ENCODE measurements around the gene PPM1L. TPM values are rescaled to one million over a fixed set of nuclear protein-coding genes. Genes with fewer than 3 reads are reported as not detected.

Gene PPM1L
- total and polyA plus RNA-seq, 9 donors: 2.2 to 12.1 (median 10.2) TPM

- Histone ChIP-seq H3K4me3 (peak overlapping the region; percentile 59), H3K27me3 (no peaks in the 10 kb centered on the region), H3K27ac (peak overlapping the region; percentile 79 to 90), H3K9me3 (no peaks in the 10 kb centered on the region), H3K36me3 (no peaks in the 10 kb centered on the region), H3K4me1 (ENCODE audit: insufficient read depth) (peaks cover 6% of the 10 kb centered on the region)
- WGBS, 3 donors: 0 to 1% (median 0%) methylated on average over 63 to 85 of the region's 85 CpGs
- no peak for TF ChIP-seq CTCF (IDR thresholded peaks at IDR 0.05)
- TF ChIP-seq EP300 (IDR thresholded peaks at IDR 0.05): no peak
- peak; percentile 48 for TF ChIP-seq POLR2A (IDR thresholded peaks at IDR 0.05)
- intact Hi-C loops (cut with DNase I): loop anchor here in 2 of 4 donors (10.0 kb wide), 1 partner anchor 190 kb away; the partner anchor contains the start of gene KPNA4 (in 2 of the 2)
- peak; percentile 92 to 95 (median 92) for DNase-seq
Measured at GRCh38 chr3:160754855-160755747, 930 bp upstream of the PPM1L start.

- 35 to 40% (median 37%) methylated on average over 20 of the region's 20 CpGs for WGBS, 3 donors
- TF ChIP-seq EP300 (IDR thresholded peaks at IDR 0.05) (no peak), CTCF (IDR thresholded peaks at IDR 0.05) (no peak), POLR2A (IDR thresholded peaks at IDR 0.05) (no peak)
- peak in 4 of 5 donors; percentile 7 to 34 (median 16) for DNase-seq
- H3K9me3 ChIP-seq: no peaks in the 10 kb centered on the region
- peaks cover 6% of the 10 kb centered on the region for H3K4me1 ChIP-seq (ENCODE audit: insufficient read depth)
- peak overlapping the region; percentile 59 for H3K4me3 ChIP-seq
- no peaks in the 10 kb centered on the region for H3K27me3 ChIP-seq
- no peak overlapping the region for H3K27ac ChIP-seq
- no peaks in the 10 kb centered on the region for H3K36me3 ChIP-seq
- intact Hi-C loops (cut with DNase I): loop anchor here in 2 of 4 donors (10.0 kb wide), 1 partner anchor 193 kb away; the partner anchor contains the start of gene KPNA4 (in 2 of the 2)
Measured at GRCh38 chr3:160757233-160758106, 1.4 kb downstream of the PPM1L start.

GRCh38 chr3:160758929-160759577, 3.0 kb downstream of the PPM1L start:
- intact Hi-C loops (cut with DNase I): loop anchor here in 2 of 4 donors (10.0 kb wide), 1 partner anchor 194 kb away; the partner anchor contains the start of gene KPNA4 (in 2 of the 2)
- TF ChIP-seq POLR2A (IDR thresholded peaks at IDR 0.05) (no peak), CTCF (IDR thresholded peaks at IDR 0.05) (no peak)
- Histone ChIP-seq H3K36me3 (no peaks in the 10 kb centered on the region), H3K4me3 (no peak overlapping the region), H3K27ac (no peak overlapping the region), H3K9me3 (no peaks in the 10 kb centered on the region), H3K4me1 (ENCODE audit: insufficient read depth) (peaks cover 6% of the 10 kb centered on the region), H3K27me3 (no peaks in the 10 kb centered on the region)
- WGBS, 3 donors: 77 to 92% (median 86%) methylated on average over 3 of the region's 3 CpGs
- DNase-seq: no peak

GRCh38 chr3:160763073-160763472, 7.0 kb downstream of the PPM1L start:
- no peaks in the 10 kb centered on the region for H3K9me3 ChIP-seq
- 93 to 98% (median 97%) methylated on average over 1 of the region's 1 CpG for WGBS, 3 donors
- H3K36me3 ChIP-seq: no peaks in the 10 kb centered on the region
- H3K4me3 ChIP-seq: no peak overlapping the region
- no peaks in the 10 kb centered on the region for H3K4me1 ChIP-seq (ENCODE audit: insufficient read depth)
- H3K27ac ChIP-seq: no peak overlapping the region
- H3K27me3 ChIP-seq: no peaks in the 10 kb centered on the region
- no peak for TF ChIP-seq POLR2A (IDR thresholded peaks at IDR 0.05)
- intact Hi-C loops (cut with DNase I): no loop called here
- no peak for DNase-seq

All from ovary (tissue), 9 donors.